ENCODE measurements around the gene PHLDA1. TPM values are rescaled to one million over a fixed set of nuclear protein-coding genes. Genes with fewer than 3 reads are reported as not detected.

The PHLDA1 gene
- total RNA-seq (2021) (34.9 to 51.3 TPM (median 51.1 TPM) in 3 replicates), Bru-seq, nascent RNA (percentile 97 among the genes with signal in this experiment)
- long read RNA-seq, experiment 1, full-length matches to known transcripts: 388 of 431 reads
- long read RNA-seq, experiment 1, partial matches to known transcripts: 43 of 431 reads
- long read RNA-seq, experiment 1, other reads (novel, unspliced or antisense): 0 of 431 reads
- long read RNA-seq, experiment 2, full-length matches to known transcripts: 91 of 157 reads
- long read RNA-seq, experiment 2, partial matches to known transcripts: 0 of 157 reads
- long read RNA-seq, experiment 2, other reads (novel, unspliced or antisense): 66 of 157 reads
- long read RNA-seq, experiment 3, full-length matches to known transcripts: 1 of 1 reads
- long read RNA-seq, experiment 3, partial matches to known transcripts: 0 of 1 reads
- long read RNA-seq, experiment 3, other reads (novel, unspliced or antisense): 0 of 1 reads

DNA sequence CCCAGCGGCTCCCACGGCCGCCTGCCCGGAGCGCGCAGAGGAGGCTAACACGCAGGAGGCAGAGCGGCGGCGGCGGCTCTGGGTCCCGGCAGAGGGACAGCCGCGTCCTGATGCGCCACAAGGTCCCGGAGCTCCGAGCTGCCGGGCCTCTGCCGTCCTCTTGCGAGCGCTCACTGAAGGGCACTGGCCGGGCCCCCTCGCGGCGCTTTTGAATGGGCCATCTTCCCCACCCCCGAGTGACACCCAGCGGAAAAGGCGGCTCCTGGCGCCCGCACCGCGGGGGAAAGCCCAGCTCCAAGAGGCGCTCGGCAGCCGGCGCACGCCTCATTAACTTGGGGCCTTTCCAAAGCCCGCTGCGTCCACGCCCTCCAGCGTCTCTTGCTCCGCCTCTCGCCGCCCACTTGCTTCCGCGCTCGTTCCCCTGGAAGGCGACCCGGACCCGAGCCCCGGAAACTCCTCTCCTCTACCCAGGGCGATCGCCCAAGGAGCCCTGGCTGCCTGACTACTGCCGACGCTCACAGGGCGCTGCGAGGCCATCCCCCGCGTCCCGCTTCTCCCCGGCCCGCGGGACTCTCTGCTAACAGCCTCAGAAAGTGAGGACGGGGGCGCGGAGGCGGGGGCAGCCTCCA lies at the start of gene PHLDA1:
Gene PHLDA1, minus strand, starts transcription at position 363 of the 629 bp plus-strand sequence.
- peaks cover 53% of the 10 kb centered on the region for H3K4me1 Mint-ChIP-seq
- TF ChIP-seq FOXP1 (CRISPR knock-in tag; IDR thresholded peaks at IDR 0.05; ENCODE audit: borderline replicate concordance) (peak; percentile 16; the same call in 1 of the 2 replicates), SMAD3 (CRISPR knock-in tag; IDR thresholded peaks at IDR 0.05; ENCODE audit: borderline replicate concordance) (no peak), GABPB1 (CRISPR knock-in tag; IDR thresholded peaks at IDR 0.05) (peak; percentile 45; the same call in 1 of the 2 replicates), MYBL2 (CRISPR knock-in tag; IDR thresholded peaks at IDR 0.05) (0 out of 2 replicates have a peak, but pooled peaks have one; percentile 35), NFE2L1 (CRISPR knock-in tag; IDR thresholded peaks at IDR 0.05) (no peak), JAZF1 (CRISPR knock-in tag; IDR thresholded peaks at IDR 0.05) (no peak), FOXJ3 (CRISPR knock-in tag; IDR thresholded peaks at IDR 0.05; ENCODE audit: borderline replicate concordance) (no peak), RELA (CRISPR knock-in tag; IDR thresholded peaks at IDR 0.05; ENCODE audit: borderline replicate concordance) (no peak), TEAD4 (CRISPR knock-in tag; IDR thresholded peaks at IDR 0.05) (no peak), JUN (CRISPR knock-in tag; IDR thresholded peaks at IDR 0.05) (peak; percentile 56; the same call in 1 of the 2 replicates), CREM (CRISPR knock-in tag; IDR thresholded peaks at IDR 0.05) (no peak), TEAD1 (CRISPR knock-in tag; IDR thresholded peaks at IDR 0.05) (peak; percentile 75), HMGA2 (CRISPR knock-in tag; IDR thresholded peaks at IDR 0.05) (no peak), SOX15 (CRISPR knock-in tag; IDR thresholded peaks at IDR 0.05) (no peak), ZNF317 (CRISPR knock-in tag; IDR thresholded peaks at IDR 0.05; ENCODE audit: borderline replicate concordance, low read depth) (no peak)
- TF ChIP-seq, protein P1, sequence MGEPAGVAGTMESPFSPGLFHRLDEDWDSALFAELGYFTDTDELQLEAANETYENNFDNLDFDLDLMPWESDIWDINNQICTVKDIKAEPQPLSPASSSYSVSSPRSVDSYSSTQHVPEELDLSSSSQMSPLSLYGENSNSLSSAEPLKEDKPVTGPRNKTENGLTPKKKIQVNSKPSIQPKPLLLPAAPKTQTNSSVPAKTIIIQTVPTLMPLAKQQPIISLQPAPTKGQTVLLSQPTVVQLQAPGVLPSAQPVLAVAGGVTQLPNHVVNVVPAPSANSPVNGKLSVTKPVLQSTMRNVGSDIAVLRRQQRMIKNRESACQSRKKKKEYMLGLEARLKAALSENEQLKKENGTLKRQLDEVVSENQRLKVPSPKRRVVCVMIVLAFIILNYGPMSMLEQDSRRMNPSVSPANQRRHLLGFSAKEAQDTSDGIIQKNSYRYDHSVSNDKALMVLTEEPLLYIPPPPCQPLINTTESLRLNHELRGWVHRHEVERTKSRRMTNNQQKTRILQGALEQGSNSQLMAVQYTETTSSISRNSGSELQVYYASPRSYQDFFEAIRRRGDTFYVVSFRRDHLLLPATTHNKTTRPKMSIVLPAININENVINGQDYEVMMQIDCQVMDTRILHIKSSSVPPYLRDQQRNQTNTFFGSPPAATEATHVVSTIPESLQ (CRISPR knock-in tag; IDR thresholded peaks at IDR 0.05): no peak
- TF ChIP-seq, protein P2, sequence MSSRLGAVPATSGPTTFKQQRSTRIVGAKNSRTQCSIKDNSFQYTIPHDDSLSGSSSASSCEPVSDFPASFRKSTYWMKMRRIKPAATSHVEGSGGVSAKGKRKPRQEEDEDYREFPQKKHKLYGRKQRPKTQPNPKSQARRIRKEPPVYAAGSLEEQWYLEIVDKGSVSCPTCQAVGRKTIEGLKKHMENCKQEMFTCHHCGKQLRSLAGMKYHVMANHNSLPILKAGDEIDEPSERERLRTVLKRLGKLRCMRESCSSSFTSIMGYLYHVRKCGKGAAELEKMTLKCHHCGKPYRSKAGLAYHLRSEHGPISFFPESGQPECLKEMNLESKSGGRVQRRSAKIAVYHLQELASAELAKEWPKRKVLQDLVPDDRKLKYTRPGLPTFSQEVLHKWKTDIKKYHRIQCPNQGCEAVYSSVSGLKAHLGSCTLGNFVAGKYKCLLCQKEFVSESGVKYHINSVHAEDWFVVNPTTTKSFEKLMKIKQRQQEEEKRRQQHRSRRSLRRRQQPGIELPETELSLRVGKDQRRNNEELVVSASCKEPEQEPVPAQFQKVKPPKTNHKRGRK (CRISPR knock-in tag; IDR thresholded peaks at IDR 0.05; ENCODE audit: borderline replicate concordance): no peak
- TF ChIP-seq, protein P3, sequence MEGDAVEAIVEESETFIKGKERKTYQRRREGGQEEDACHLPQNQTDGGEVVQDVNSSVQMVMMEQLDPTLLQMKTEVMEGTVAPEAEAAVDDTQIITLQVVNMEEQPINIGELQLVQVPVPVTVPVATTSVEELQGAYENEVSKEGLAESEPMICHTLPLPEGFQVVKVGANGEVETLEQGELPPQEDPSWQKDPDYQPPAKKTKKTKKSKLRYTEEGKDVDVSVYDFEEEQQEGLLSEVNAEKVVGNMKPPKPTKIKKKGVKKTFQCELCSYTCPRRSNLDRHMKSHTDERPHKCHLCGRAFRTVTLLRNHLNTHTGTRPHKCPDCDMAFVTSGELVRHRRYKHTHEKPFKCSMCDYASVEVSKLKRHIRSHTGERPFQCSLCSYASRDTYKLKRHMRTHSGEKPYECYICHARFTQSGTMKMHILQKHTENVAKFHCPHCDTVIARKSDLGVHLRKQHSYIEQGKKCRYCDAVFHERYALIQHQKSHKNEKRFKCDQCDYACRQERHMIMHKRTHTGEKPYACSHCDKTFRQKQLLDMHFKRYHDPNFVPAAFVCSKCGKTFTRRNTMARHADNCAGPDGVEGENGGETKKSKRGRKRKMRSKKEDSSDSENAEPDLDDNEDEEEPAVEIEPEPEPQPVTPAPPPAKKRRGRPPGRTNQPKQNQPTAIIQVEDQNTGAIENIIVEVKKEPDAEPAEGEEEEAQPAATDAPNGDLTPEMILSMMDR (IDR thresholded peaks at IDR 0.05): no peak
- TF ChIP-seq, protein P4, sequence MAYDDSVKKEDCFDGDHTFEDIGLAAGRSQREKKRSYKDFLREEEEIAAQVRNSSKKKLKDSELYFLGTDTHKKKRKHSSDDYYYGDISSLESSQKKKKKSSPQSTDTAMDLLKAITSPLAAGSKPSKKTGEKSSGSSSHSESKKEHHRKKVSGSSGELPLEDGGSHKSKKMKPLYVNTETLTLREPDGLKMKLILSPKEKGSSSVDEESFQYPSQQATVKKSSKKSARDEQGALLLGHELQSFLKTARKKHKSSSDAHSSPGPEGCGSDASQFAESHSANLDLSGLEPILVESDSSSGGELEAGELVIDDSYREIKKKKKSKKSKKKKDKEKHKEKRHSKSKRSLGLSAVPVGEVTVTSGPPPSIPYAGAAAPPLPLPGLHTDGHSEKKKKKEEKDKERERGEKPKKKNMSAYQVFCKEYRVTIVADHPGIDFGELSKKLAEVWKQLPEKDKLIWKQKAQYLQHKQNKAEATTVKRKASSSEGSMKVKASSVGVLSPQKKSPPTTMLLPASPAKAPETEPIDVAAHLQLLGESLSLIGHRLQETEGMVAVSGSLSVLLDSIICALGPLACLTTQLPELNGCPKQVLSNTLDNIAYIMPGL (CRISPR knock-in tag; IDR thresholded peaks at IDR 0.05): peak; percentile 73; the same call in 1 of the 2 replicates
- TF ChIP-seq, protein P5, sequence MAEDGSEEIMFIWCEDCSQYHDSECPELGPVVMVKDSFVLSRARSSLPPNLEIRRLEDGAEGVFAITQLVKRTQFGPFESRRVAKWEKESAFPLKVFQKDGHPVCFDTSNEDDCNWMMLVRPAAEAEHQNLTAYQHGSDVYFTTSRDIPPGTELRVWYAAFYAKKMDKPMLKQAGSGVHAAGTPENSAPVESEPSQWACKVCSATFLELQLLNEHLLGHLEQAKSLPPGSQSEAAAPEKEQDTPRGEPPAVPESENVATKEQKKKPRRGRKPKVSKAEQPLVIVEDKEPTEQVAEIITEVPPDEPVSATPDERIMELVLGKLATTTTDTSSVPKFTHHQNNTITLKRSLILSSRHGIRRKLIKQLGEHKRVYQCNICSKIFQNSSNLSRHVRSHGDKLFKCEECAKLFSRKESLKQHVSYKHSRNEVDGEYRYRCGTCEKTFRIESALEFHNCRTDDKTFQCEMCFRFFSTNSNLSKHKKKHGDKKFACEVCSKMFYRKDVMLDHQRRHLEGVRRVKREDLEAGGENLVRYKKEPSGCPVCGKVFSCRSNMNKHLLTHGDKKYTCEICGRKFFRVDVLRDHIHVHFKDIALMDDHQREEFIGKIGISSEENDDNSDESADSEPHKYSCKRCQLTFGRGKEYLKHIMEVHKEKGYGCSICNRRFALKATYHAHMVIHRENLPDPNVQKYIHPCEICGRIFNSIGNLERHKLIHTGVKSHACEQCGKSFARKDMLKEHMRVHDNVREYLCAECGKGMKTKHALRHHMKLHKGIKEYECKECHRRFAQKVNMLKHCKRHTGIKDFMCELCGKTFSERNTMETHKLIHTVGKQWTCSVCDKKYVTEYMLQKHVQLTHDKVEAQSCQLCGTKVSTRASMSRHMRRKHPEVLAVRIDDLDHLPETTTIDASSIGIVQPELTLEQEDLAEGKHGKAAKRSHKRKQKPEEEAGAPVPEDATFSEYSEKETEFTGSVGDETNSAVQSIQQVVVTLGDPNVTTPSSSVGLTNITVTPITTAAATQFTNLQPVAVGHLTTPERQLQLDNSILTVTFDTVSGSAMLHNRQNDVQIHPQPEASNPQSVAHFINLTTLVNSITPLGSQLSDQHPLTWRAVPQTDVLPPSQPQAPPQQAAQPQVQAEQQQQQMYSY (CRISPR knock-in tag; IDR thresholded peaks at IDR 0.05): no peak
- TF ChIP-seq, protein P6, sequence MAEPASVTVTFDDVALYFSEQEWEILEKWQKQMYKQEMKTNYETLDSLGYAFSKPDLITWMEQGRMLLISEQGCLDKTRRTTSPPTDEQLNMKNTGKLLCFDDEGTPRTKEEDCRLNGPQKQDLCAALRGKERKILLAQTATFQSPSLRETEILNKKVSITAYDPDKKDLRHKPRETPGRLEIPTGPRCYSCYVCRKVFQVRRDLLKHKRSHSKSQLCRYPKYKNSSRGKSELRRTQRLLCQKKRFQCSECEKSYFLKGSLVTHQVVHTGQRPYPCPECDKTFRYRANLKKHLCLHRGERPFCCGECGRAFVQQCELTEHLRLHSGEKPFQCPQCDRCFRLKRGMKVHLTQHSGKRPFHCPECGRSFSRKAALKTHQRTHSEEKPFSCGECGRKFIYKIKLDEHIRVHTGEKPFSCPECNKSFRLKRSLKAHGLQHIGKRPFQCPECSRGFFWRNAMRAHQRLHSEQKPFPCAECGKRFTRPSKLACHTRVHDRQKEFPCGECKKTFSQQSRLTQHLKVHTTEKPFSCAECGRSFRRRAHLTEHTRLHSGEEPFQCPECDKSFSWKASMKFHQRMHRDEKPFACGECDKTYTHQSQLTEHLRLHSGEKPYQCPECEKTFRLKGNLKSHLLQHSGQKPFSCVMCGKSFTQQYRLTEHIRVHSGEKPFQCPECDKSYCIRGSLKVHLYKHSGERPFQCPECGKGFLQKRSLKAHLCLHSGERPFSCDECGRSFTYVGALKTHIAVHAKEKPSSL (CRISPR knock-in tag; conservative IDR thresholded peaks at IDR 0.05): no peak

More for the DNA sequence above, at the start of gene PHLDA1:
- ATAC-seq (peak; percentile 69), DNase-seq (ENCODE audit: low spot score) (peak; percentile 92)
- H3K4me3 Mint-ChIP-seq: peak within 1 kb of the TSS; percentile 91
- H3K9me3 Mint-ChIP-seq: no peaks in the 10 kb centered on the region
- peak within 1 kb of the TSS; percentile 99 for H3K27ac Mint-ChIP-seq
- peaks cover 3% of the 10 kb centered on the region; the same call in 1 of the 2 replicates for H3K27me3 Mint-ChIP-seq (ENCODE audit: low read depth)
- CTCF ChIA-PET: interaction anchor here (0.7 to 4.8 kb wide), 18 partner anchors 8 to 641 kb away, joined by 3 to 24 read pairs (median 5); partner anchors contain the start of gene GLIPR1L2
- POLR2A ChIA-PET: interaction anchor here (0.6 to 2.2 kb wide), 6 partner anchors 9 to 520 kb away, joined by 3 to 14 read pairs (median 4); partner anchors contain the start of gene KRR1
- peaks cover 32% of the 10 kb centered on the region for H3K36me3 Mint-ChIP-seq

Data from WTC11 (cell line).